SK-N-MC (cell line): ENCODE data around the gene SNX9.

ENCODE experiments used
- DNase-seq: peaks from one replicate; pipeline ENCODE4 v3.0.0-alpha.2; 2011; ENCODE audit warnings: low read depth, low spot score
- H3K27ac ChIP-seq: fragments of 200-600 bp; sonication (generic); 2 replicates; pipeline ENCODE4 v1.5.1; 2016; ENCODE audit warnings: mixed run types
- H3K36me3 ChIP-seq: fragments of 200-600 bp; sonication (generic); 2 replicates; pipeline ENCODE4 v1.6.1; 2017; ENCODE audit warnings: antibody characterized with exemption, low read length, mixed read lengths; ENCODE audit not compliant: insufficient read depth
- H3K4me3 ChIP-seq: fragments of 200-600 bp; sonication (generic); 2 replicates; pipeline ENCODE4 v1.5.1; 2016
- H3K9ac ChIP-seq: fragments of 200-600 bp; sonication (generic); 2 replicates; pipeline ENCODE4 v1.8.0; 2017; ENCODE audit warnings: mixed run types, mixed read lengths; ENCODE audit not compliant: insufficient read length
- H3K9me3 ChIP-seq: fragments of 200-600 bp; sonication (generic); 2 replicates; pipeline ENCODE4 v1.6.1; 2017; ENCODE audit warnings: low read depth, mild to moderate bottlenecking, antibody characterized with exemption, low read length, moderate library complexity, mixed read lengths
- EZH2 ChIP-seq: fragments of 200-600 bp; sonication (generic); IDR thresholded peaks from one replicate; pipeline ENCODE4 v1.6.1; 2017; ENCODE audit warnings: antibody characterized with exemption
- FOXP2 ChIP-seq: optimal IDR thresholded peaks from 2 replicates; pipeline ENCODE3; 2011; ENCODE audit warnings: mild to moderate bottlenecking, moderate library complexity; ENCODE audit not compliant: insufficient read depth; ENCODE audit errors: extremely low read length, control extremely low read depth
- POLR2AphosphoS5 ChIP-seq: IDR thresholded peaks from 2 replicates; pipeline ENCODE4 v1.6.1; 2012; ENCODE audit warnings: mild to moderate bottlenecking, low read depth, low read length, borderline replicate concordance

The SNX9 gene

GRCh38 chr6:157845493-157846259, 22.6 kb downstream of the SNX9 start:
- H3K36me3 ChIP-seq = no peaks in the 10 kb centered on the region
- no peak for DNase-seq
- no peaks in the 10 kb centered on the region for H3K9me3 ChIP-seq
- H3K27ac ChIP-seq = peak overlapping the region; percentile 79
- peak overlapping the region; percentile 31; the same call in 1 of the 2 replicates for H3K4me3 ChIP-seq
- no peak for TF ChIP-seq EZH2
- no peak for TF ChIP-seq FOXP2
- no peak overlapping the region for H3K9ac ChIP-seq

- no peak overlapping the region for H3K27ac ChIP-seq
- peaks cover 10% of the 10 kb centered on the region; the same call in 1 of the 2 replicates for H3K9me3 ChIP-seq
- no peak overlapping the region for H3K4me3 ChIP-seq
- H3K9ac ChIP-seq = no peak overlapping the region
- TF ChIP-seq POLR2AphosphoS5 (no peak), EZH2 (no peak), FOXP2 (no peak)
- 0 out of 2 replicates have a peak, but pooled peaks cover 5% of the 10 kb centered on the region for H3K36me3 ChIP-seq
- no peak for DNase-seq
Observed at GRCh38 chr6:157847846-157848245, 24.8 kb downstream of the SNX9 start.

GRCh38 chr6:157848693-157849092, 25.6 kb downstream of the SNX9 start:
- TF ChIP-seq POLR2AphosphoS5 (no peak), FOXP2 (no peak), EZH2 (no peak)
- H3K4me3 ChIP-seq = no peak overlapping the region
- H3K36me3 ChIP-seq = 0 out of 2 replicates have a peak, but pooled peaks cover 5% of the 10 kb centered on the region
- H3K9me3 ChIP-seq = peaks cover 13% of the 10 kb centered on the region; the same call in 1 of the 2 replicates
- no peak overlapping the region for H3K9ac ChIP-seq
- H3K27ac ChIP-seq = no peak overlapping the region
- no peak for DNase-seq

GRCh38 chr6:157849288-157850017, 26.4 kb downstream of the SNX9 start:
- no peak for DNase-seq
- Histone ChIP-seq H3K27ac (no peak overlapping the region), H3K9me3 (peaks cover 13% of the 10 kb centered on the region; the same call in 1 of the 2 replicates), H3K4me3 (no peak overlapping the region), H3K36me3 (0 out of 2 replicates have a peak, but pooled peaks cover 5% of the 10 kb centered on the region), H3K9ac (no peak overlapping the region)
- TF ChIP-seq POLR2AphosphoS5 (no peak), FOXP2 (no peak), EZH2 (no peak)

- Histone ChIP-seq H3K36me3 (0 out of 2 replicates have a peak, but pooled peaks cover 5% of the 10 kb centered on the region), H3K27ac (no peak overlapping the region), H3K9ac (no peak overlapping the region), H3K9me3 (peaks cover 13% of the 10 kb centered on the region; the same call in 1 of the 2 replicates), H3K4me3 (no peak overlapping the region)
- no peak for DNase-seq
- no peak for TF ChIP-seq EZH2
- no peak for TF ChIP-seq POLR2AphosphoS5
- TF ChIP-seq FOXP2 = no peak
Observed at GRCh38 chr6:157850030-157850429, 27.0 kb downstream of the SNX9 start.

GRCh38 chr6:157853018-157853805, 30.2 kb downstream of the SNX9 start:
- Histone ChIP-seq H3K27ac (peak overlapping the region; percentile 90), H3K9me3 (peaks cover 13% of the 10 kb centered on the region; the same call in 1 of the 2 replicates), H3K4me3 (peak overlapping the region; percentile 44; the same call in 1 of the 2 replicates), H3K36me3 (0 out of 2 replicates have a peak, but pooled peaks cover 5% of the 10 kb centered on the region), H3K9ac (no peak overlapping the region)
- TF ChIP-seq POLR2AphosphoS5 = no peak
- TF ChIP-seq EZH2 = no peak
- TF ChIP-seq FOXP2 = no peak
- no peak for DNase-seq

- Histone ChIP-seq H3K4me3 (peak overlapping the region; percentile 44), H3K9ac (no peak overlapping the region), H3K27ac (peak overlapping the region; percentile 90), H3K9me3 (peaks cover 13% of the 10 kb centered on the region; the same call in 1 of the 2 replicates), H3K36me3 (0 out of 2 replicates have a peak, but pooled peaks cover 5% of the 10 kb centered on the region)
- TF ChIP-seq FOXP2 (no peak), EZH2 (no peak), POLR2AphosphoS5 (no peak; the same call in 1 of the 2 replicates)
- peak; percentile 62 for DNase-seq
Observed at GRCh38 chr6:157853902-157854502, 31.0 kb downstream of the SNX9 start.
